OCI-LY7 (cell line): Measurements from ENCODE around the gene ZNF543. TPM values are rescaled to one million over a fixed set of nuclear protein-coding genes. Genes with fewer than 3 reads are reported as not detected.

Source experiments
- BruUV-seq: library from RNA; stranded (reverse); fragments of 400-500 nt; replicated peaks from 2 replicates; lab custom pipeline; 2021; lab: Mats Ljungman, UMichigan
- CTCF ChIA-PET: fragments of 300-600 bp; sonication (Branson Sonifier 250); formaldehyde crosslinking; loops from one replicate; lab custom pipeline; 2022; ENCODE audit warnings: antibody characterized with exemption; ENCODE audit not compliant: unreplicated experiment; lab: Charles Lee
- POLR2A ChIA-PET: fragments of 300-600 bp; sonication (Branson Sonifier 250); formaldehyde crosslinking; loops from one replicate; lab custom pipeline; 2022; ENCODE audit warnings: antibody characterized with exemption; lab: Charles Lee
- DNase-seq: peaks from one replicate; pipeline ENCODE4 v3.0.0-alpha.2; 2015; ENCODE audit warnings: low spot score
- H2AFZ ChIP-seq: fragments of 200-600 bp; sonication (generic), shearing (Covaris generic); 2 replicates; pipeline ENCODE4 v1.6.1; 2014; ENCODE audit warnings: mild to moderate bottlenecking, antibody characterized with exemption, low read length, moderate library complexity
- H3K27ac ChIP-seq: fragments of 200-600 bp; sonication (generic); 2 replicates; pipeline ENCODE4 v1.5.1; 2014; ENCODE audit warnings: mixed run types, low read depth, mild to moderate bottlenecking, moderate library complexity, low read length, inconsistent platforms; ENCODE audit not compliant: poor library complexity, severe bottlenecking
- H3K36me3 ChIP-seq: fragments of 200-600 bp; sonication (generic); 2 replicates; pipeline ENCODE4 v1.6.1; 2014; ENCODE audit warnings: mild to moderate bottlenecking, antibody characterized with exemption, low read length, moderate library complexity, mixed read lengths; ENCODE audit not compliant: insufficient read depth
- H3K4me1 ChIP-seq: fragments of 200-600 bp; sonication (generic); 2 replicates; pipeline ENCODE4 v1.5.1; 2014; ENCODE audit warnings: mild to moderate bottlenecking, low read length; ENCODE audit not compliant: insufficient read depth, poor library complexity, severe bottlenecking
- H3K4me2 ChIP-seq: fragments of 200-600 bp; sonication (generic); 2 replicates; pipeline ENCODE4 v1.6.1; 2014; ENCODE audit warnings: mild to moderate bottlenecking, low read length
- H3K4me3 ChIP-seq: fragments of 200-600 bp; sonication (generic); 2 replicates; pipeline ENCODE4 v1.5.1; 2014; ENCODE audit warnings: mild to moderate bottlenecking, low read depth, low read length; ENCODE audit not compliant: poor library complexity, severe bottlenecking
- H3K79me2 ChIP-seq: fragments of 200-600 bp; sonication (generic); 2 replicates; pipeline ENCODE4 v1.6.1; 2016; ENCODE audit warnings: low read depth, mild to moderate bottlenecking, low read length, moderate library complexity, mixed read lengths; ENCODE audit not compliant: insufficient read depth
- H3K9me2 ChIP-seq: fragments of 200-600 bp; sonication (generic); 2 replicates; pipeline ENCODE4 v1.6.1; 2016; ENCODE audit warnings: mild to moderate bottlenecking, low read length, mixed read lengths; ENCODE audit not compliant: insufficient read depth
- H3K9me3 ChIP-seq: fragments of 200-600 bp; sonication (generic); 2 replicates; pipeline ENCODE4 v1.6.1; 2014; ENCODE audit warnings: mild to moderate bottlenecking, mixed run types, low read length, mixed read lengths
- H4K20me1 ChIP-seq: fragments of 200-600 bp; sonication (generic); 2 replicates; pipeline ENCODE4 v1.6.1; 2014; ENCODE audit warnings: mild to moderate bottlenecking, antibody characterized with exemption, low read length, moderate library complexity, mixed read lengths; ENCODE audit not compliant: insufficient read depth
- CTCF ChIP-seq: fragments of 200-600 bp; sonication (generic); conservative IDR thresholded peaks from 2 replicates; pipeline ENCODE4 v1.5.1; 2014; ENCODE audit warnings: mild to moderate bottlenecking, antibody characterized with exemption, low read length, moderate library complexity, mixed read lengths
- EZH2phosphoT487 ChIP-seq: fragments of 200-600 bp; sonication (generic); IDR thresholded peaks from 2 replicates; pipeline ENCODE4 v1.6.1; 2018; ENCODE audit warnings: low read depth, borderline replicate concordance, mild to moderate bottlenecking, mixed run types, antibody characterized with exemption, low read length, moderate library complexity, mixed read lengths
- intact Hi-C: fragments of 100-400 bp; cut with micrococcal nuclease; formaldehyde crosslinking; loops from one replicate; pipeline ENCODE4 v1.10.0; 2022; ENCODE audit not compliant: unreplicated experiment
- total RNA-seq, 2 experiments: library from RNA; depleted of rRNA in 1 of 2; stranded (reverse); fragments of >200 nt in 1 of 2; shearing (Covaris generic) in 1 of 2; gene quantifications; 2 replicates each; pipeline ENCODE4 v1.2.3, GENCODE V29; 2014 to 2022

The ZNF543 gene
- total RNA-seq, 2 experiments from 2014 or later = 9.4 to 14.6 TPM

GRCh38 chr19:57362419-57362818 is 42.1 kb downstream of the ZNF543 start:
- no TSS peak for BruUV-seq

GRCh38 chr19:57362997-57363687 is 42.9 kb downstream of the ZNF543 start, which contains the start of the genes TRAPPC2B and ZNF547:
TSS of gene TRAPPC2B (plus strand) at chr19:57363551. CDS start at chr19:57364834, 1,283 bp downstream.
TSS of gene ZNF547 (plus strand) at chr19:57363551. CDS start at chr19:57368556, 5,005 bp downstream.
- ChIA-PET CTCF (interaction anchor here (0.6 kb wide), 1 partner anchor 124 kb away, joined by 4 read pairs; the partner anchor contains the start of gene ZNF419), POLR2A (interaction anchor here (0.5 to 1.2 kb wide), 3 partner anchors 13 to 1095 kb away, joined by 3 read pairs; partner anchors contain the start of gene ZNF548)
- Histone ChIP-seq H3K9me2 (no peaks in the 10 kb centered on the region), H3K4me1 (peaks cover 12% of the 10 kb centered on the region), H3K27ac (no peak within 1 kb of the TSS), H3K36me3 (peaks cover 15% of the 10 kb centered on the region), H3K9me3 (no peaks in the 10 kb centered on the region), H3K4me3 (peak within 1 kb of the TSS; percentile 83), H2AFZ (peak within 1 kb of the TSS; percentile 88), H4K20me1 (no peaks in the 10 kb centered on the region), H3K79me2 (peaks cover 6% of the 10 kb centered on the region; the same call in 1 of the 2 replicates), H3K4me2 (peak within 1 kb of the TSS; percentile 92)
- intact Hi-C loops = loop anchor here (1.0 kb wide), 1 partner anchor 26 kb away; the partner anchor contains the start of gene ZNF548
- BruUV-seq = no TSS peak
- TF ChIP-seq CTCF = no peak
- TF ChIP-seq EZH2phosphoT487 = no peak
- DNase-seq = peak; percentile 99

More at GRCh38 chr19:57362419-57362818, 42.1 kb downstream of the ZNF543 start:
- peak overlapping the region; percentile 88 for H2AFZ ChIP-seq
- peaks cover 6% of the 10 kb centered on the region; the same call in 1 of the 2 replicates for H3K79me2 ChIP-seq
- no peak for TF ChIP-seq CTCF
- TF ChIP-seq EZH2phosphoT487 = no peak
- H3K4me3 ChIP-seq = peak overlapping the region; percentile 83
- ChIA-PET CTCF (no interaction called here), POLR2A (interaction anchor here (0.8 kb wide), 1 partner anchor 12 kb away, joined by 3 read pairs; no protein-coding TSS in a partner anchor)
- H3K9me2 ChIP-seq = no peaks in the 10 kb centered on the region
- DNase-seq = no peak
- intact Hi-C loops = no loop called here
- peak overlapping the region; percentile 61 for H3K4me2 ChIP-seq
- no peak overlapping the region for H3K27ac ChIP-seq
- H4K20me1 ChIP-seq = no peaks in the 10 kb centered on the region
- peaks cover 12% of the 10 kb centered on the region for H3K4me1 ChIP-seq
- H3K9me3 ChIP-seq = no peaks in the 10 kb centered on the region
- peaks cover 22% of the 10 kb centered on the region for H3K36me3 ChIP-seq
